ENCODE measurements around the gene ADAMTS17.

DNA sequence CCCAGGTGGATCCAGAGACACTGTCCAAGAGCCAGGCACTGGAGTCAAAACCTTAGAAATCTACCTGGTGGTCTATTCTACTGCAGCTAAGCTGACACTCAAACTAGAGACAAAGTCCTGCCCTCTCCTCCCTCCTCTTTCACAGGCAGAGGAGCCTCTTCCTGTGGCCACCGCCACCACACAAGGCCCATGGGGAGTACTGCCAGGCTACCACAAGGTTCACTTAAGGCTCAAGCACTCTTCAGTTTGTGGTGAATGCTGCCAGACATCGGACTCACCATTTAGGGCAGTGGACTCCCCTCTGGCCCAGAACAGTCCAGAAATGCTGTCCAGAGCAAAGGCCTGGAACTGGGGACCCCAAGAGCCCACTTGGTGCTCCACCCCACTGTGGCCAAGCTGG is 160.9 kb downstream of the ADAMTS17 start:
- TF ChIP-seq POLR2AphosphoS5 (IDR thresholded peaks at IDR 0.05; ENCODE audit: low read depth, low read length) (no peak), POLR2A (IDR thresholded peaks at IDR 0.05; ENCODE audit: low read depth, low read length) (no peak), TAF1 (IDR thresholded peaks at IDR 0.05; ENCODE audit: borderline replicate concordance, low read depth, low read length) (no peak)
